ENCODE measurements around the gene NPS.

NPS gene

GRCh38 chr10:127549009-127549408 is at the start of gene NPS:
Gene NPS (plus strand): TSS chr10:127549309. CDS start chr10:127549369, 60 bp downstream.
- no peak for TF ChIP-seq CTCF (IDR thresholded peaks at IDR 0.05; ENCODE audit: low read depth, low read length)
- no peak for DNase-seq (ENCODE audit: extremely low read depth, low read depth)

GRCh38 chr10:127500127-127500526 is 49.0 kb upstream of the NPS start:
- no peak for TF ChIP-seq CTCF (IDR thresholded peaks at IDR 0.05; ENCODE audit: low read depth, low read length)
- no peak for DNase-seq (ENCODE audit: extremely low read depth, low read depth)

- no peak for DNase-seq (ENCODE audit: extremely low read depth, low read depth)
- TF ChIP-seq CTCF (IDR thresholded peaks at IDR 0.05; ENCODE audit: low read depth, low read length), result no peak
Observed at GRCh38 chr10:127506094-127506493, 43.0 kb upstream of the NPS start.

GRCh38 chr10:127522298-127522697 is 26.8 kb upstream of the NPS start:
- no peak for DNase-seq (ENCODE audit: extremely low read depth, low read depth)
- no peak for TF ChIP-seq CTCF (IDR thresholded peaks at IDR 0.05; ENCODE audit: low read depth, low read length)

GRCh38 chr10:127523476-127523875 is 25.6 kb upstream of the NPS start:
- TF ChIP-seq CTCF (IDR thresholded peaks at IDR 0.05; ENCODE audit: low read depth, low read length), result no peak
- DNase-seq (ENCODE audit: extremely low read depth, low read depth), result no peak

GRCh38 chr10:127524229-127524628 is 24.9 kb upstream of the NPS start:
- no peak for DNase-seq (ENCODE audit: extremely low read depth, low read depth)
- TF ChIP-seq CTCF (IDR thresholded peaks at IDR 0.05; ENCODE audit: low read depth, low read length), result no peak

GRCh38 chr10:127524908-127525665 is 24.0 kb upstream of the NPS start:
- DNase-seq (ENCODE audit: extremely low read depth, low read depth), result no peak
- no peak for TF ChIP-seq CTCF (IDR thresholded peaks at IDR 0.05; ENCODE audit: low read depth, low read length)
